SK-N-MC (cell line): ENCODE results near the gene FLG2.

Experiments used
- DNase-seq: peaks from one replicate; pipeline ENCODE4 v3.0.0-alpha.2; 2011; ENCODE audit warnings: low read depth, low spot score
- H3K27ac ChIP-seq: fragments of 200-600 bp; sonication (generic); 2 replicates; pipeline ENCODE4 v1.5.1; 2016; ENCODE audit warnings: mixed run types
- H3K36me3 ChIP-seq: fragments of 200-600 bp; sonication (generic); 2 replicates; pipeline ENCODE4 v1.6.1; 2017; ENCODE audit warnings: antibody characterized with exemption, low read length, mixed read lengths; ENCODE audit not compliant: insufficient read depth
- H3K4me3 ChIP-seq: fragments of 200-600 bp; sonication (generic); 2 replicates; pipeline ENCODE4 v1.5.1; 2016
- H3K9ac ChIP-seq: fragments of 200-600 bp; sonication (generic); 2 replicates; pipeline ENCODE4 v1.8.0; 2017; ENCODE audit warnings: mixed run types, mixed read lengths; ENCODE audit not compliant: insufficient read length
- H3K9me3 ChIP-seq: fragments of 200-600 bp; sonication (generic); 2 replicates; pipeline ENCODE4 v1.6.1; 2017; ENCODE audit warnings: low read depth, mild to moderate bottlenecking, antibody characterized with exemption, low read length, moderate library complexity, mixed read lengths
- EZH2 ChIP-seq: fragments of 200-600 bp; sonication (generic); IDR thresholded peaks from one replicate; pipeline ENCODE4 v1.6.1; 2017; ENCODE audit warnings: antibody characterized with exemption
- FOXP2 ChIP-seq: optimal IDR thresholded peaks from 2 replicates; pipeline ENCODE3; 2011; ENCODE audit warnings: mild to moderate bottlenecking, moderate library complexity; ENCODE audit not compliant: insufficient read depth; ENCODE audit errors: extremely low read length, control extremely low read depth
- POLR2AphosphoS5 ChIP-seq: IDR thresholded peaks from 2 replicates; pipeline ENCODE4 v1.6.1; 2012; ENCODE audit warnings: mild to moderate bottlenecking, low read depth, low read length, borderline replicate concordance

FLG2 gene

DNA sequence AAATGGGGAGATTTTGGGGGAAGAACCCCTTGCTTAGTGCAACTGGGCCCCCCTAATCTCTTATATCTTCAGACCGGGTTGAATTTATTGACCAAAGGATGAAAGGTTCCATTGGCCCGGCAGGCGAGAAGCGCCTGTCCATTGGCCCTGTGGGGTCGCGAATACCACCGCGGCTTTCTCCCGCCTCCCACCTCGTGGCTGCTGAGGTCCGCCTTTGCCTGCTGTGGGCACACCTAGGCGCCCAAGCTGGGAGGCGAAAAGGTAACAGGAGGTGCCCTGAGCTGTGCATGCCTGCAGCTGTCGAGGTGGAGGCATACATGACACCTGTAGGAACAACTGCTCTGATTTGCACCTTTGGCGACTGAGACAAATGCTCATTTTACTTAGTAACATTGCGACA, 21.1 kb upstream of the FLG2 start:
- TF ChIP-seq EZH2 (no peak), FOXP2 (no peak), POLR2AphosphoS5 (no peak)

DNA sequence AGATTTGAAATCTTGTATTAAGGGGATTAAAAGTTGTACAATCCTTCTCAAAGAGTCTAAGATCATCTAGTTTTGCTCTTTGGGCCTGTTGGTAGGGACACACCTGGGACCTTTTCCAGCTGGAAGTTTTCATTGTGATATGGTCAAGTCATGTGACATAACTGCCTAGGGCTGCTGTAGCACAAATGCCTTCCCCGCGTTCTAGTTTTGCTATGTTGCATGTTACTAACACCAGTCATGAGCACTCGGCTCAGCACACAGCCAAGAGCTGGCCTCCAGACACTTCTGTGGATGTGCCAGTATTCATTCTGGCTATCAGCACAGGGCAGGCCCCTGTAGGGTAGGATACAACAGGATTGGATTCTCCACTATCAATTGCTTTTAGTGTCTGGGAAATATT, 14.6 kb upstream of the FLG2 start:
- TF ChIP-seq EZH2 = no peak
- no peak for TF ChIP-seq POLR2AphosphoS5
- no peak for TF ChIP-seq FOXP2
- Histone ChIP-seq H3K27ac (no peak overlapping the region), H3K36me3 (no peaks in the 10 kb centered on the region), H3K9me3 (no peaks in the 10 kb centered on the region), H3K9ac (no peak overlapping the region), H3K4me3 (no peak overlapping the region)
- DNase-seq = no peak

More for the DNA sequence above, 21.1 kb upstream of the FLG2 start:
- Histone ChIP-seq H3K4me3 (no peak overlapping the region), H3K27ac (no peak overlapping the region), H3K9me3 (no peaks in the 10 kb centered on the region), H3K9ac (no peak overlapping the region), H3K36me3 (no peaks in the 10 kb centered on the region)
- no peak for DNase-seq

DNA sequence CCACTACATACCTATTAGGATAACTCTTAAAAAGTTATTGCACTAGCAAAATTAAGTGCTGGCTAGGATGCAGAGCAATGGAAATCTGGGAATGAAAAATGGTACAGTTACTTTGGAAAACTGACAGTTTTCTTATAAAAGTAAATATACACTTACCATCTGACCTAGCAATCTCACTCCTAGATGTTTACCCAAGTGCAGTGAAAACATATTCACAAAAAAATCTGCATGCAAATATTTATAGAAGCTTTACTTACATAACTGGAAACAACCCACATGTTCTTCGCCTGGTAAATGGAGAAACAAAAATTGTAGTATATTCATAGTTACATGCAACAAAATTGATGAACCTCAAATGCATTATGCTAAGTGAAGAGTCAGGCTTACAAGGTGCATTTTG, 12.9 kb upstream of the FLG2 start:
- H3K4me3 ChIP-seq = no peak overlapping the region
- H3K36me3 ChIP-seq = no peaks in the 10 kb centered on the region
- no peaks in the 10 kb centered on the region for H3K9me3 ChIP-seq
- TF ChIP-seq EZH2 (no peak), FOXP2 (no peak), POLR2AphosphoS5 (no peak)
- no peak for DNase-seq
- H3K9ac ChIP-seq = no peak overlapping the region
- no peak overlapping the region for H3K27ac ChIP-seq

DNA sequence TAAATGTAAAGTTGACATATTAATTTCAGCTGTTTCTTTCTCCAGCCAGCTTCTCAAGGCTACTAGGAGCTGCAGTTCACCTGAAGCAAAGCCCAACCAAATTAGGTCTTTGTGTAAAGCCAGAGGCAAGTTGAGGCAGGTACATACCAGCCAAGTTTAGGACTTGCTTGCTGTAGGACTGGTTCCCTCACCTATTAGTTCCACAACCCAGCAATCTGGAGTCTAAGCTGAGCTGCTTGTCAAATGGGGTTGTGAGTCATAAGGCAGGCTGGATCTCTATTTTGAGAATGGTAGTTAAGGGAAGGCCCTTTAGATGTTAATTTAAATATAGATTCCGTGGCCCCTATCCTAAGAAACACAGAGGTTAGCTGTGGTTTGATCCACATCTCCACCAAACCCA, 7.6 kb upstream of the FLG2 start:
- no peak for DNase-seq
- Histone ChIP-seq H3K27ac (no peak overlapping the region), H3K36me3 (no peaks in the 10 kb centered on the region), H3K4me3 (no peak overlapping the region), H3K9me3 (no peaks in the 10 kb centered on the region), H3K9ac (no peak overlapping the region)
- TF ChIP-seq EZH2 (no peak), FOXP2 (no peak), POLR2AphosphoS5 (no peak)

DNA sequence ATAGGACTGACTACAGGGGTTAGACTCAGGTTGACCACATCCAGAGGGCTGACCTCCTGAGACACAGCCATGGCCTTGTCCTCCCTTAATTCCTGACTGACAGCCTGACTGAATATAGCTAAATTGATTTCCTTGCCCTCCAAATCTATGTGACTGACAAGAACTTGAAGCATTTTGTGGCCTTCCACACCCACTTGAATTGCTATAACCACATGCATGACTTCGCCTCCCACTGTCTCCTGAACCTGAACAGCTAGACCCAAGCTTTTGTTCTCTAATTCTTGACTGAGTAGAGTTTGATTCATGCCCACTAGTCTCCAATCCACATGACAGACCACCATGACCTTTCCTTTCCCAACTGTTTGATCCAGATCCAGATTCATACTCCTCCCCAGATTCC, 3.1 kb downstream of the FLG2 start:
- H3K27ac ChIP-seq = no peak overlapping the region
- no peaks in the 10 kb centered on the region for H3K9me3 ChIP-seq
- H3K4me3 ChIP-seq = no peak overlapping the region
- no peak for DNase-seq
- TF ChIP-seq FOXP2 (no peak), EZH2 (no peak), POLR2AphosphoS5 (no peak)
- H3K9ac ChIP-seq = no peak overlapping the region
- no peaks in the 10 kb centered on the region for H3K36me3 ChIP-seq

DNA sequence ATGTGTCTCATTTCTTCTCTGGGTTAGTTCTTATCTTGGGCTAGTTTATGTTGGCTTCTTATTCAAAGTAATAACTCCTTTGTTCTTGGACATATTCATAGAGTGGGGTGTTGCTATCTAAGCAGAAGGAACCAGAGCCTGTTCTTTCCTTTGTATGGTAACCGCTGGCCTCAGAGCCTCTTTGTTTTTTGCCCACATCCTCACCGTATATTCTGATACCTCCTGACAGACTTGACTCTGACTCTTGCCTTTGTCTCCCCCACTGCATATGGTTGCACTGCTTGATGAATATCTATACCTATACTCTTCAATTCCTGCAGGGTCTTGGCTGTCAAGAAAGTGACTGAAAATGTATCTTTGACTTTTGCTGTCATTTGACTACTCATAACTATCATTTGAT, 10.2 kb downstream of the FLG2 start:
- Histone ChIP-seq H3K9ac (no peak overlapping the region), H3K4me3 (no peak overlapping the region), H3K36me3 (no peaks in the 10 kb centered on the region), H3K27ac (no peak overlapping the region), H3K9me3 (no peaks in the 10 kb centered on the region)
- no peak for DNase-seq
- TF ChIP-seq FOXP2 = no peak
- TF ChIP-seq POLR2AphosphoS5 = no peak
- TF ChIP-seq EZH2 = no peak

DNA sequence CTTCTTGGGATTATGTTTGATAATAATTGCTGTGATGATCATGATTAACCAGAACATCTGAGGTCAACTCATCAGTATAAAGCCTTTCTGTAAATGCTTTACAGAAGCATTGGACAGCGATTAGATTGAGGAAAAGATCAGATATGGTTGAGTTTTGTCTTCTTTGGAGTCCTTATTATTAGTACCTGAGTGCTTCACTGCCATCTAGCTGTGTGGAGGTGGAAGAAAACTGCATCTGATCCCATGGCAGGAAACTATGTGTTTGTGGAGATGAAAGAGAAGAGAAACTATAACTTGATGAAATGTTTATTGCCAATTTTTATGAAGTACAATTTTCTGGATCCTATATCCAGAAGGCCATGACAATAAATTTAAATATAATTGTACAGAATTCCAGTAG, 11.4 kb downstream of the FLG2 start:
- Histone ChIP-seq H3K27ac (no peak overlapping the region), H3K9me3 (no peaks in the 10 kb centered on the region), H3K4me3 (no peak overlapping the region), H3K36me3 (no peaks in the 10 kb centered on the region), H3K9ac (no peak overlapping the region)
- no peak for DNase-seq
- no peak for TF ChIP-seq POLR2AphosphoS5
- no peak for TF ChIP-seq FOXP2
- TF ChIP-seq EZH2 = no peak

DNA sequence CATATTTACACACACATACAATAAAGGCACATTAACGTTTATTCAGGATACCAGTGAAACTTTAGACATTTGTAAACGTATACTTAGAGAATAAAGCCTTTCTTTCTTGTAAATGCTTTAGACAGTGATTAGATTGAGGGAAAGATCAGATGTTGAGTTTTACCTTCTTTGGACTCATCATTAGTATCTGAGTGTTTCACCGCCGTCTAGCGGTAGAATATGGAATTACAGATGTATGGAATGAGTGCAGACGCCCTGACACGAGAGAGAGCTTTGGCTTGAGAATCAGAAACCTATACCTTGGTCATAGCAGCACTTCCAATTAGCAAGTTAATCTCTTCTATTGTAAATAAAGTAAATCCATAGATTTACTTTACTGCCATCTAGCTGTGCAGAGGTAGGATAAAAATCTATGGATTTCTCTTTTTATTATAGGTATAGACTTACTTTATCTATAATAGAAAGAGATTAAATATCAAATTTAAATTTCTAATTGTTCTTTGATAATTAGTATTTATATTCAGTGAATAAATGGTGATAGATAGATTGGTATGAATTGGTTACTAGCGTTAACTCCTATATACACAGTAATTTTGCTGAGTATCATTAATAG, 12.6 kb downstream of the FLG2 start:
- no peaks in the 10 kb centered on the region for H3K9me3 ChIP-seq
- TF ChIP-seq FOXP2 = no peak
- TF ChIP-seq POLR2AphosphoS5 = no peak
- no peak for TF ChIP-seq EZH2
- DNase-seq = peak; percentile 24

DNA sequence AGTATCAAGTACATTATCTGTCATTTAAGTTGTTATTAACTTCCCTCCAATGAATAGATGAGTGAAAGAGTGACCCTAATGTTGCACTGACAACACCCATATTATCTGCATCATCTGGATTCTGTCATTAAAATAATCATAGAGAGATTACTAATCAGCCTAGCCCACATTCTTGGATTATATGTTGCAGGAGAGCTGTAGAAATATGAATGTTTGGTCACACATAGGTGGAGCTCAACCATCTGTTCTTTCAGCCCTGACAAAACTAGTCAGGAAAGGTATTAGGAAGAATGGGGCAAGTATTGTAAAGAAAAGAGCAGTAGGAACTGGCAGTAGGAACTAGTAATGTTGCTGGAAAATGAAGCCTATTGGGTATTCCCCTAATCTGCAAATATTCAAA, 15.4 kb downstream of the FLG2 start:
- no peaks in the 10 kb centered on the region for H3K9me3 ChIP-seq
- H3K27ac ChIP-seq = no peak overlapping the region
- TF ChIP-seq POLR2AphosphoS5 (no peak), EZH2 (no peak), FOXP2 (no peak)
- no peak overlapping the region for H3K4me3 ChIP-seq
- H3K9ac ChIP-seq = no peak overlapping the region
- no peaks in the 10 kb centered on the region for H3K36me3 ChIP-seq
- DNase-seq = no peak

More for the DNA sequence above, 12.6 kb downstream of the FLG2 start:
- Histone ChIP-seq H3K36me3 (no peaks in the 10 kb centered on the region), H3K4me3 (no peak overlapping the region), H3K27ac (no peak overlapping the region), H3K9ac (no peak overlapping the region)
